Kidney (tissue), 14 donors: ENCODE measurements around the gene PHEX. TPM values are rescaled to one million over a fixed set of nuclear protein-coding genes. Genes with fewer than 3 reads are reported as not detected.
A peak's percentile ranks its signal among the peaks of the same experiment; 100 is the strongest.

Experiments
- DNase-seq, 5 donors: peaks; one replicate each; pipeline ENCODE4 v3.0.0-alpha.2; 2013 to 2020
- FAIRE-seq: peaks from 2 replicates; lab custom pipeline; 2012; peaks lifted over from hg19 to GRCh38; lab: Jason Lieb, UNC
- H3K27ac ChIP-seq, 2 donors: one replicate each; pipeline ENCODE4 v1.7.0; 2013; ENCODE audit warnings: low read depth in 2 of 2, low read length in 2 of 2, inconsistent platforms in 1 of 2
- H3K27me3 ChIP-seq: one replicate; pipeline ENCODE4 v1.7.1; 2013; ENCODE audit warnings: low read length, inconsistent platforms; ENCODE audit not compliant: control insufficient read depth, insufficient read depth
- H3K36me3 ChIP-seq, 3 donors: one replicate each; pipeline versions ENCODE4 v1.7.0 to v1.7.1; 2013; ENCODE audit warnings: low read length in 3 of 3, control low read depth in 1 of 3, inconsistent platforms in 1 of 3; ENCODE audit not compliant: insufficient read depth in 3 of 3, control insufficient read depth in 2 of 3
- H3K4me1 ChIP-seq, 3 donors: one replicate each; pipeline versions ENCODE4 v1.7.0 to v1.7.1; 2013; ENCODE audit warnings: low read length in 3 of 3, inconsistent platforms in 1 of 3, low read depth in 1 of 3; ENCODE audit not compliant: control insufficient read depth in 2 of 3, insufficient read depth in 2 of 3
- H3K4me3 ChIP-seq, 3 donors: one replicate each; pipeline versions ENCODE4 v1.7.0 to v1.8.1; 2013; ENCODE audit warnings: low read length in 3 of 3, control low read depth in 1 of 3, inconsistent platforms in 1 of 3
- H3K9ac ChIP-seq, 3 donors: one replicate each; pipeline versions ENCODE4 v1.7.0 to v1.7.1; 2013; ENCODE audit warnings: low read length in 3 of 3, control low read depth in 1 of 3, inconsistent platforms in 1 of 3
- H3K9me3 ChIP-seq, 3 donors: one replicate each; pipeline versions ENCODE4 v1.7.0 to v1.7.1; 2013; ENCODE audit warnings: low read length in 3 of 3, control low read depth in 1 of 3, inconsistent platforms in 1 of 3; ENCODE audit not compliant: control insufficient read depth in 2 of 3, insufficient read depth in 1 of 3
- intact Hi-C: fragments of 100-400 bp; cut with DNase I; formaldehyde crosslinking; loops from one replicate; pipeline ENCODE4 v1.11.1; 2022
- polyA plus RNA-seq: library from polyadenylated mRNA; stranded (reverse); fragments of 350-450 nt; fragmentation: Illumina TruSeq; extraction: RNeasy Lipid Tissue Mini Kit (QIAGEN cat#74804); gene quantifications from one replicate; pipeline ENCODE4 v1.2.3, GENCODE V29; 2014; ENCODE audit warnings: low read depth, low replicate concordance; ENCODE audit not compliant: insufficient read depth
- total RNA-seq: library from RNA; stranded (reverse); fragmentation: NEBNext Ultra II Directional; extraction: Animal tissue kit (Norgen Biotek cat#: 25700); gene quantifications from one replicate; pipeline ENCODE4 v1.2.1, GENCODE V29; 2021
- TF ChIP-seq, protein P1 (sequence below): IDR thresholded peaks from 3 replicates; pipeline ENCODE4 v1.5.1; 2012; ENCODE audit warnings: mild to moderate bottlenecking, moderate library complexity, borderline replicate concordance; ENCODE audit not compliant: insufficient read depth; ENCODE audit errors: extremely low read depth
- donor health status: control.
- donor health status: control.
- donor health status: control.
- donor health status: control.
- donor health status: control.
- donor health status: DM: yes; HTN: yes; CAD: no.
- donor health status: Normal renal cell carcinoma (clear cell type).

The PHEX gene
- total and polyA plus RNA-seq, 2 donors from 2014 or later, result 0.19 to 0.25 TPM

GRCh38 chrX:22069586-22069985 is 37.5 kb downstream of the PHEX start:
- DNase-seq, result peak in 2 of 5 donors; percentile 27 to 40
- Histone ChIP-seq H3K27ac (no peak overlapping the region), H3K4me1 (no peaks in the 10 kb centered on the region), H3K36me3 (no peaks in the 10 kb centered on the region), H3K9me3 (no peaks in the 10 kb centered on the region), H3K27me3 (no peaks in the 10 kb centered on the region), H3K9ac (no peak overlapping the region), H3K4me3 (no peak overlapping the region)
- no peak for FAIRE-seq
- intact Hi-C loops, result no loop called here
- TF ChIP-seq, protein P1, sequence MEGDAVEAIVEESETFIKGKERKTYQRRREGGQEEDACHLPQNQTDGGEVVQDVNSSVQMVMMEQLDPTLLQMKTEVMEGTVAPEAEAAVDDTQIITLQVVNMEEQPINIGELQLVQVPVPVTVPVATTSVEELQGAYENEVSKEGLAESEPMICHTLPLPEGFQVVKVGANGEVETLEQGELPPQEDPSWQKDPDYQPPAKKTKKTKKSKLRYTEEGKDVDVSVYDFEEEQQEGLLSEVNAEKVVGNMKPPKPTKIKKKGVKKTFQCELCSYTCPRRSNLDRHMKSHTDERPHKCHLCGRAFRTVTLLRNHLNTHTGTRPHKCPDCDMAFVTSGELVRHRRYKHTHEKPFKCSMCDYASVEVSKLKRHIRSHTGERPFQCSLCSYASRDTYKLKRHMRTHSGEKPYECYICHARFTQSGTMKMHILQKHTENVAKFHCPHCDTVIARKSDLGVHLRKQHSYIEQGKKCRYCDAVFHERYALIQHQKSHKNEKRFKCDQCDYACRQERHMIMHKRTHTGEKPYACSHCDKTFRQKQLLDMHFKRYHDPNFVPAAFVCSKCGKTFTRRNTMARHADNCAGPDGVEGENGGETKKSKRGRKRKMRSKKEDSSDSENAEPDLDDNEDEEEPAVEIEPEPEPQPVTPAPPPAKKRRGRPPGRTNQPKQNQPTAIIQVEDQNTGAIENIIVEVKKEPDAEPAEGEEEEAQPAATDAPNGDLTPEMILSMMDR, result no peak

DNA sequence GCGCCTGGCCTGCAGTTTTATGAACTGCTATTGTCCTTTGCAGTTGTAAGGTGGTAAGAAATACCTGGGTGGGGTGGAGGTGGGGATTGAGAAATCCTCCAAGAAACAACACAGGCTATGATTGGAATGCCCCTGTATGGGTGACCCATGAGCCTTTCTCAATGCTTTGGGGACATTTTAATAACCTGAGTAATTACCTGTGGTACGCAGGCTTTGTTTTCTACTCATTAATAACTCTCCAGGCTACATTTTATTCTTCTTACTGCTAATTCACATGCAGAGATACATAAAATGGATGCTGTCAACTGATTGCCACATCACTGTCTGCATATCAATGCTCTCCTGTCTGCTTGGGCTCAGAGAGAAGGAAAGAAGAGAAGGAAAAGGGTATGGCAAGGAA is 41.8 kb downstream of the PHEX start:
- no peak for DNase-seq
- Histone ChIP-seq H3K27me3 (no peaks in the 10 kb centered on the region), H3K36me3 (no peaks in the 10 kb centered on the region), H3K4me3 (no peak overlapping the region), H3K4me1 (no peaks in the 10 kb centered on the region), H3K27ac (no peak overlapping the region), H3K9ac (no peak overlapping the region), H3K9me3 (no peaks in the 10 kb centered on the region)
- no peak for FAIRE-seq
- TF ChIP-seq, protein P1, result no peak
- intact Hi-C loops, result no loop called here

- H3K27me3 ChIP-seq, result no peaks in the 10 kb centered on the region
- H3K36me3 ChIP-seq, result no peaks in the 10 kb centered on the region
- no peak overlapping the region for H3K9ac ChIP-seq
- no peaks in the 10 kb centered on the region for H3K9me3 ChIP-seq
- no peak overlapping the region for H3K4me3 ChIP-seq
- H3K4me1 ChIP-seq, result no peaks in the 10 kb centered on the region
- intact Hi-C loops, result no loop called here
- TF ChIP-seq, protein P1, result no peak
- DNase-seq, result no peak
- no peak for FAIRE-seq
- no peak overlapping the region for H3K27ac ChIP-seq
Measured at GRCh38 chrX:22078117-22078516, 46.0 kb downstream of the PHEX start.

DNA sequence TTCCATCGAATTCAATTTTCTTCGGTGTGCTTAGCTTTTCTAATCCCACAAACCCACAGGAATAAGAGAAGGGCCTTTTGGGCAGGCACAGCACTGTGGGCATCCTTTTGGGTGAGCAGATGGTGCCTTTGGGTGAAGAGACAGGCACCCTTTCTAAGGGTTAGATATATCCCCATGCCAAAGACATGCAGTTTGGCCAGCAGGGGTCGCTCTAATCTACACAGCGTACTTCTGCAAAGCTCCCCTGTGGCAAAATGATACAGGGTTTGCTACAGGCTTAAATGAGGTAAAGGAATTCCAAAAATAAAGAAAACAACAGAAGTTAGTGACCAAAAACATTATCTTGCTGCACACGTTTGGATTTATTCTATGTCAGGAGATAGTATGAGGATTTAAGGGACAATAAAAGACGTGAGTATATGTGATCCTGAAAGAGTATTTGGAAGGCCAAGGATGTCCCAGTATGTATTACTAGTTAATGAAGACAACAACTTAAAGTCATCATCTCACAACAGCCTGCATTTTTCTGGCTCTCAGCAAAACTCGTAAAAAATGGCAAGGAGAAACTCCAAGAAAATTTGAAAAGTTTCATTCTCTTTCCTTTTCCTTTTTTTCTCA is 49.5 kb downstream of the PHEX start:
- H3K4me1 ChIP-seq, result no peaks in the 10 kb centered on the region
- H3K27me3 ChIP-seq, result no peaks in the 10 kb centered on the region
- H3K27ac ChIP-seq, result no peak overlapping the region
- FAIRE-seq, result no peak
- no peaks in the 10 kb centered on the region for H3K9me3 ChIP-seq
- peak in 4 of 5 donors; percentile 16 to 36 (median 30) for DNase-seq
- no peaks in the 10 kb centered on the region for H3K36me3 ChIP-seq
- no peak overlapping the region for H3K9ac ChIP-seq
- no peak overlapping the region for H3K4me3 ChIP-seq
- TF ChIP-seq, protein P1, result peak; percentile 55
- intact Hi-C loops, result no loop called here
